Measurements from ENCODE around the gene NOXO1. TPM values are rescaled to one million over a fixed set of nuclear protein-coding genes. Genes with fewer than 3 reads are reported as not detected.
A peak's percentile ranks its signal among the peaks of the same experiment; 100 is the strongest.
"Not testable (repeated sequence)": the region's sequence is repeated elsewhere in the genome, so short reads cannot be mapped to it uniquely, and the experiment has no call there.

Gene NOXO1
- total RNA-seq, 2 experiments from 2014 or later = not detected

GRCh38 chr16:1963806-1964505 is 17.3 kb downstream of the NOXO1 start:
- Mint-ChIP-seq H3K4me3 (peak overlapping the region; percentile 92), H3K36me3 (peaks cover 47% of the 10 kb centered on the region), H3K27me3 (no peaks in the 10 kb centered on the region), H3K9me3 (no peaks in the 10 kb centered on the region), H3K27ac (peak overlapping the region; percentile 86), H3K4me1 (ENCODE audit: low read depth) (peaks cover 44% of the 10 kb centered on the region)
- intact Hi-C loops (cut with micrococcal nuclease) = loop anchor here (1.0 to 5.0 kb wide), 5 partner anchors 21 to 465 kb away; partner anchors contain the start of genes CCNF, CRAMP1, IFT140 and MSRB1
- CTCF ChIA-PET = interaction anchor here (0.6 to 1.0 kb wide), 4 partner anchors 20 to 557 kb away, joined by 3 read pairs; partner anchors contain the start of genes GFER and MSRB1
- POLR2A ChIA-PET = interaction anchor here (0.7 to 3.3 kb wide), 20 partner anchors 8 to 258 kb away, joined by 3 to 25 read pairs (median 5); partner anchors contain the start of genes EME2, GFER, MAPK8IP3 and MRPS34
- DNase-seq = peak; percentile 54

DNA sequence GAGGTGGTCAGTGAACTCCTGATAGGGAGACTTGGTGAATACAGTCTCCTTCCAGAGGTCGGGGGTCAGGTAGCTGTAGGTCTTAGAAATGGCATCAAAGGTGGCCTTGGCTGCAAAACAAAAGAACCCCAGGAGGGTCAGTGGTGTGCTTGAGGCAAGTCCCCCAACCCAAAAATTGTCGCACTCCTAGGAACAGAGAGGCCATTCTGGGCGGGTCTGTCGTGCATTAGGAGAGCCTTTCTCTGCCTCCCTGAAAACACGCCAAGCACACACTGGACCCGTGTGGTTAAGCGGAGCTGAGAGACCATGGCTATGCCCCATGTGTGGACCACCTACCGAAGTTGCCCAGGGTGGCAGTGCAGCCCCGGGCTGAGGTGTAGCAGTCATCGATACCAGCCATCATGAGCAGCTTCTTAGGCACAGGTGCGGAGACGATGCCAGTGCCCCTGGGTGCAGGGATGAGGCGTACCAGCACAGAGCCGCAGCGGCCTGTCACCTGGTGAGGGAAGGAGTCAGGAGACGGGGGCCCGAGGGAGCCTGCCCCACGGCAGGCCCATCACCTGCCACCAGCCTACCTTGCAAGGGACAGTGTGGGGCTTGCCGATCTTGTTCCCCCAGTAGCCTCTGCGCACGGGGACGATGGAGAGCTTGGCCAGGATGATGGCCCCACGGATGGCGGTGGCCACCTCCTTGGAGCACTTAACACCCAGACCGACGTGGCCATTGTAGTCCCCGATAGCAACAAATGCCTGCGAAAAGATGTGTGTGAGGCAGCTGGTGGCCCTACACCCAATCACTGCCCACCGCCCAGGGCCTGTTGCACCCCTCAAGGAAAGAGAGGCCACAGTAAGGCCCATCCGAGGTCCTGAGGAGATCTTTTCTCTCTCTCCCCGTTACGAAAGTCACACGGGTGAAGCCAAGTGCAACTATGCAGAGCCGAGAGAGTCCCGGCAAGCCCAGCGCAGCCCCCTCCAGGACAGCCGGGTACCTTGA is 18.8 kb downstream of the NOXO1 start:
- H3K27me3 Mint-ChIP-seq, H3K9me3 Mint-ChIP-seq, DNase-seq, CTCF ChIA-PET: not testable (repeated sequence)
- peaks cover 47% of the 10 kb centered on the region for H3K36me3 Mint-ChIP-seq
- POLR2A ChIA-PET = interaction anchor here (0.9 to 3.3 kb wide), 6 partner anchors 9 to 193 kb away, joined by 3 to 22 read pairs (median 10); partner anchors contain the start of genes GFER, MSRB1, TBL3 and TRAF7
- peak overlapping the region; percentile 92 for H3K4me3 Mint-ChIP-seq
- intact Hi-C loops (cut with micrococcal nuclease) = loop anchor here (2.0 to 5.0 kb wide), 3 partner anchors 50 to 466 kb away; partner anchors contain the start of genes CCNF, CRAMP1 and IFT140
- H3K27ac Mint-ChIP-seq = peak overlapping the region; percentile 86
- H3K4me1 Mint-ChIP-seq (ENCODE audit: low read depth) = peaks cover 46% of the 10 kb centered on the region

GRCh38 chr16:1961651-1962067 is 19.6 kb downstream of the NOXO1 start:
- Mint-ChIP-seq H3K27me3 (peaks cover 1% of the 10 kb centered on the region), H3K36me3 (peaks cover 47% of the 10 kb centered on the region), H3K27ac (peak overlapping the region; percentile 86), H3K9me3 (no peaks in the 10 kb centered on the region), H3K4me1 (ENCODE audit: low read depth) (peaks cover 46% of the 10 kb centered on the region), H3K4me3 (peak overlapping the region; percentile 92)
- CTCF ChIA-PET = no interaction called here
- intact Hi-C loops (cut with micrococcal nuclease) = loop anchor here (2.0 to 5.0 kb wide), 3 partner anchors 51 to 467 kb away; partner anchors contain the start of genes CCNF, CRAMP1 and IFT140
- POLR2A ChIA-PET = interaction anchor here (0.9 to 3.2 kb wide), 5 partner anchors 10 to 193 kb away, joined by 3 to 15 read pairs (median 8); partner anchors contain the start of genes GFER, MSRB1, NOXO1 and TBL3
- DNase-seq = peak; percentile 54

DNA sequence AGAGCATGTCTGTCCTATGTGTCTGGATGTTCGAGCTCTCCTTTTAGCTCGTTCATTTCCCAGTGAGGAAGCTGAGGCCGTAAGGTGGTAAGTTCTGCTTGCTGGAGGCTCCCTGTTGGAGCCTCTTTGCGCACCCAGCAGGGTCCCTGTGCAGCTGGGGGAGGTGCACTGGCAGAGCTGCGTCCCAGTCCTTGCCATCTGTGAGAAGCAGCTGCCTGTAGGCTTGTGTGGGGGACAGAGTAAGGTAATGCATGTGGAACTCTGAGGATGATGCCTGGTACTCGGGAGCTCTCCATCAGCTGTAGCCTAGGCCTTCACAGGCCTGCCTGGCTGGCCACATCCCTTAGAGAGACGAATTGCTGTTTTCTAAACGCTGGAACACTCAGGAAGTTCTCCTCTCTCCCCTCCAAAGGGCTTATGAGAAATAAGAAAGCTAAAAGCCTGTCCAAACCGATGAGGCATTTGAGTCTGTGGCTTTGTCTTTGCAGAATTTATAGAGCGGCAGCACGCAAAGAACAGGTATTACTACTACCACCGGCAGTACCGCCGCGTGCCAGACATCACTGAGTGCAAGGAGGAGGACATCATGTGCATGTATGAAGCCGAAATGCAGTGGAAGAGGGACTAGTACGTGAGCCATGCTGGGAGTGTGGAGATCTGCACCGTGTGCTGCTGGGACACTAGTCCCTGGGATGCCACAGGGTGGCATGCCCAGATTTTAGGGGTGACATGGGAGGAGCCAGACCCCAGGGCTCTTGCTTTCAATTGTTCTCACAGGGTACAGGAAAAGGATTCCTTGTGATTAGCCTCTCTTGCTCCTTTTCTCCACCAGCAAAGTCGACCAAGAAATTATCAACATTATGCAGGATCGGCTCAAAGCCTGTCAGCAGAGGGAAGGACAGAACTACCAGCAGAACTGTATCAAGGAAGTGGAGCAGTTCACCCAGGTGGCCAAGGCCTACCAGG is 20.3 kb downstream of the NOXO1 start:
- peaks cover 45% of the 10 kb centered on the region for H3K4me1 Mint-ChIP-seq (ENCODE audit: low read depth)
- ChIA-PET CTCF (no interaction called here), POLR2A (interaction anchor here (0.8 to 3.2 kb wide), 9 partner anchors 10 to 194 kb away, joined by 3 to 15 read pairs (median 7); partner anchors contain the start of genes GFER, MSRB1, NOXO1 and TBL3)
- H3K27ac Mint-ChIP-seq = peak overlapping the region; percentile 86
- no peaks in the 10 kb centered on the region for H3K9me3 Mint-ChIP-seq
- H3K27me3 Mint-ChIP-seq = peaks cover 1% of the 10 kb centered on the region
- intact Hi-C loops (cut with micrococcal nuclease) = loop anchor here (5.0 kb wide), 2 partner anchors 51 to 349 kb away; partner anchors contain the start of genes CRAMP1 and IFT140
- peak; percentile 69 for DNase-seq
- H3K36me3 Mint-ChIP-seq = peaks cover 47% of the 10 kb centered on the region
- peak overlapping the region; percentile 96 for H3K4me3 Mint-ChIP-seq

DNA sequence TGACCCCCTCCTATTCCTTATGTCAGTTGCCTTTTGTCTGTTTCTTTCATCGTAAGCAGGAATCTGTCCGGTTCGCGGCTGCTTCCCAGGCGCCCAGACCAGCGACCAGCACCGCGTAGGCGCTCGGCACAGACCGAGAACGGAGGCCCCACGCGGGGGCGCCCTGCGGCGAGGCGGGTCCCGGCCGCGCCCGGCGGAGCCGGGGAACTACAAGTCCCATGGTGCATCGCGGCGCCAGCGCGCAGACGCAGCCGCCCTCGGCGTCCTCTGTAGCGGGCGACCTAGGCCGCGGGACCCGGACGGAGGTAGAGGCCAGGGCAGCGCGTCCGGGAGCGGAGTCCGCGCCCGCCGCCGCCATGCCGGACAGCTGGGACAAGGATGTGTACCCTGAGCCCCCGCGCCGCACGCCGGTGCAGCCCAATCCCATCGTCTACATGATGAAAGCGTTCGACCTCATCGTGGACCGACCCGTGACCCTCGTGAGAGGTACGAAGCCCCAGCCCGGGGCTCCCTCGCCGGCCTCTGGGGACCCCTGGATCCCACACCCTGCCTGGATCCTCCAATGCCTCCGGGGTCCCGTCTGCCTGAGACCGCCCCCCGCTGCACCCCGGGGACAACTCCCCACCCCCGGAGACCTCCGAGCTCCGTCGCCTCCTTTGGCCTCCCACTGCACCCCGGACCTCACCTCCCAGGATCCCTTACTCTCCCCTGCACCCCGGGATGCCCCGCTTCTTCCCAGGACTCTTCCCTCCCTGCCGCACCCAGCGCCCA is 21.8 kb downstream of the NOXO1 start, which contains the start of gene NDUFB10:
Gene NDUFB10 (plus strand): TSS at position 270 of the 771 bp plus-strand sequence. CDS start 87 bp downstream, at position 357.
- peaks cover 38% of the 10 kb centered on the region for H3K36me3 Mint-ChIP-seq
- H3K27me3 Mint-ChIP-seq = peaks cover 1% of the 10 kb centered on the region
- CTCF ChIA-PET = interaction anchor here (1.4 kb wide), 1 partner anchor 16 kb away, joined by 6 read pairs; the partner anchor contains the start of gene MSRB1
- H3K27ac Mint-ChIP-seq = peak within 1 kb of the TSS; percentile 86
- no peaks in the 10 kb centered on the region for H3K9me3 Mint-ChIP-seq
- intact Hi-C loops (cut with micrococcal nuclease) = loop anchor here (1.0 to 5.0 kb wide), 4 partner anchors 16 to 347 kb away; partner anchors contain the start of genes CRAMP1, IFT140 and MSRB1
- peaks cover 40% of the 10 kb centered on the region for H3K4me1 Mint-ChIP-seq (ENCODE audit: low read depth)
- peak within 1 kb of the TSS; percentile 96 for H3K4me3 Mint-ChIP-seq
- DNase-seq = peak; percentile 95
- POLR2A ChIA-PET = interaction anchor here (1.3 to 3.2 kb wide), 3 partner anchors 12 to 196 kb away, joined by 4 to 15 read pairs (median 10); partner anchors contain the start of genes TBL3 and TRAF7

DNA sequence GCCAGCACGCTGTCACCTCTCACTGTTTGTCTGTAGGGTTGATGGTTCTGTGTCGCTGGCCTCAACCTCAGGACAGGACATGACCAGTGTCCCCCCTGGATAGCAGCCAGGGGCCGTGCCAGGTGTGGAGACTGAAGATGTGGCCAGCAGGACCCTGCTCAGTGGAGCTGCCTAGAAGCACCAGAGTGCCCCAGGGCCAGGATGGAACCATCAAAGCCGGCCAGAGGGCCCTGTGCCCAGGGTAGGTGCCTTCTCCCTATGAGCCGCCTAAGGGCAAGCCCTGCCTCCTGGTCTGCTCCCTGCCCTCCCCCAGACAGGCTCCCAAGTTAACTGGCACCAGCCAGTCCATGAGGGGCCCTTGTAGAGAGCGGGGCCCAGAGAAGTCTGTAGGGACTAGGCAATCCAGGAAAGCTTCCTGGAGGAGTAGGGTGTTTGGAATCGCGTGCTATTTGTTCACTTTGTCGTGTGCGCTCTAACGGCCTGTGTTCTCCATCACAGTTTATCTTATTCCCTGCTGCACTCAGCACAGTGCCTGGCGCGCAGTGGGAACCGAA is 22.5 kb downstream of the NOXO1 start:
- intact Hi-C loops (cut with micrococcal nuclease) = loop anchor here (1.0 kb wide), 2 partner anchors 15 to 34 kb away; partner anchors contain the start of gene MSRB1
- POLR2A ChIA-PET = interaction anchor here (3.2 kb wide), 1 partner anchor 196 kb away, joined by 10 read pairs; the partner anchor contains the start of gene TRAF7
- Mint-ChIP-seq H3K9me3 (no peaks in the 10 kb centered on the region), H3K36me3 (peaks cover 33% of the 10 kb centered on the region), H3K27ac (peak overlapping the region; percentile 86), H3K27me3 (peaks cover 1% of the 10 kb centered on the region), H3K4me1 (ENCODE audit: low read depth) (peaks cover 39% of the 10 kb centered on the region), H3K4me3 (peak overlapping the region; percentile 96)
- DNase-seq = no peak
- CTCF ChIA-PET = interaction anchor here (1.4 kb wide), 1 partner anchor 15 kb away, joined by 6 read pairs; the partner anchor contains the start of gene MSRB1

DNA sequence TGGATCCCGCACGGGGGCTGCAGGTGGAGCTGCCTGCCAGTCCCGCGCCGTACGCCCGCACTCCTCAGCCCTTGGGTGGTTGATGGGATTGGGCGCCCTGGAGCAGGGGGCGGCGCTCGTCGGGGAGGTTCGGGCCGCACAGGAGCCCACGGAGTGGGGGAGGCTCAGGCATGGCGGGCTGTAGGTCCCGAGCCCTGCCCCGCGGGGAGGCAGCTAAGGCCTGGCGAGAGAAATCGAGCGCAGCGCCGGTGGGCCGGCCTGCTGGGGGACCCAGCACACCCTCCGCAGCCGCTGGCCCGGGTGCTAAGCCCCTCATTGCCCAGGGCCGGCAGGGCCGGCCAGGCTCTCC is 23.2 kb downstream of the NOXO1 start:
- Mint-ChIP-seq H3K36me3 (peaks cover 26% of the 10 kb centered on the region), H3K4me1 (ENCODE audit: low read depth) (peaks cover 34% of the 10 kb centered on the region)
- H3K27me3 Mint-ChIP-seq; H3K4me3 Mint-ChIP-seq; CTCF ChIA-PET; DNase-seq; intact Hi-C loops (cut with micrococcal nuclease); H3K9me3 Mint-ChIP-seq; H3K27ac Mint-ChIP-seq: not testable (repeated sequence)
- POLR2A ChIA-PET = interaction anchor here (0.7 kb wide), 1 partner anchor 176 kb away, joined by 3 read pairs; the partner anchor contains the start of genes NUBP2 and SPSB3

DNA sequence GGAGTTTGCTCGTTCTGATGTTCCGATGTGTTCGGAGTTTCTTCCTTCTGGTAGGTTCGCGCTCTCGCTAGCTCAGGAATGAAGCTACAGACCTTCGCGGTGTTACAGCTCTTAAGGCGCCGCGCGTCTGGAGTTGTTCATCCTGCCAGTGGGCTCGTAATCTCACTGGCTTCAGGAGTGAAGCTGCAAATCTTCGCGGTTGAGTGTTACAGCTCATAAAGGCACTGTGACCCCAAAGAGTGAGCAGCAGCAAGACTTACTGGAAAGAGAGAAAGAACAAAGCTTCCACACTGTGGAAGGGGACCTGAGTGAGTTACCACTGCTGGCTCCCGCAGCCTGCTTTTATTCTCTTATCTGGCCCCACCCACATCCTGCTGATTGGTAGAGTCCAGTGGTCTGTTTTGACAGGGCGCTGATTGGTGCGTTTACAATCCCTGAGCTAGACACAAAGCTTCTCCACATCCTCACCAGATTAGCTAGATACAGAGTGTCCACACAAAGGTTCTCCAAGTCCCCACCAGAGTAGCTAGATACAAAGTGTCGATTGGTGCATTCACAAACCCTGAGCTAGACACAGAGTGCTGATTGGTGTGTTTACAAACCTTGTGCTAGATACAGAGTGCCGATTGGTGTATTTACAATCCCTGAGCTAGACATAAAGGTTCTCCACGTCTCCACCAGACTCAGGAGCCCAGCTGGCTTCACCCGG is 23.7 kb downstream of the NOXO1 start:
- H3K27me3 Mint-ChIP-seq; H3K27ac Mint-ChIP-seq; DNase-seq; H3K4me3 Mint-ChIP-seq; intact Hi-C loops (cut with micrococcal nuclease); CTCF ChIA-PET; H3K9me3 Mint-ChIP-seq: not testable (repeated sequence)
- POLR2A ChIA-PET = interaction anchor here (0.7 to 0.8 kb wide), 2 partner anchors 11 to 175 kb away, joined by 3 to 4 read pairs; partner anchors contain the start of genes NUBP2 and SPSB3
- peaks cover 29% of the 10 kb centered on the region for H3K4me1 Mint-ChIP-seq (ENCODE audit: low read depth)
- H3K36me3 Mint-ChIP-seq = peaks cover 21% of the 10 kb centered on the region

DNA sequence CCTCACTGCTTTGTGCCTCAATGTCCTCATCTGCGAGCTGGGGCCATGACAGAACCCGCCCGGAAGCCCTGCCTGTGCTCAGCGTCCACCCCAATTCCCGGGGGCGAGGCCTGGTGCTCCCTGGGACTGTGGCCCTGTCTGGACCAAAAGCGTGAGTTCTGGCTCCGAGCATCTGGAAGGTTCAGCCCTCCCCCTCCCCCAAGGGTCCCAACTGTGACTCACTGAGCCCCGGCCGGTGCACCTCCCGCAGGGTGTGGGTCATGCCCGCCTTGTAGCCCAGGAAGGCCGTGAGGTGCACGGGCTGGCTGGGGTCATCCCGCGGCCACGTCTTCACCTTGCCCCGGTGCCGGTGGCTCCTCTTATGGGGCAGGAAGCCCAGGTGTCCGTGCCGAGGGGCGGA is 27.5 kb downstream of the NOXO1 start:
- peaks cover 1% of the 10 kb centered on the region for H3K27me3 Mint-ChIP-seq
- H3K27ac Mint-ChIP-seq = no peak overlapping the region
- no peak for DNase-seq
- H3K4me1 Mint-ChIP-seq (ENCODE audit: low read depth) = peaks cover 3% of the 10 kb centered on the region
- no peaks in the 10 kb centered on the region for H3K9me3 Mint-ChIP-seq
- CTCF ChIA-PET = no interaction called here
- no peaks in the 10 kb centered on the region for H3K36me3 Mint-ChIP-seq
- POLR2A ChIA-PET = interaction anchor here (3.6 kb wide), 1 partner anchor 11 kb away, joined by 12 read pairs; the partner anchor contains the start of gene RPS2
- intact Hi-C loops (cut with micrococcal nuclease) = no loop called here
- H3K4me3 Mint-ChIP-seq = no peak overlapping the region

All from activated CD4-positive, alpha-beta memory T cell treated with anti-CD3 and anti-CD28 coated beads for 36 hours (primary cell).